GM12878 (cell line): ENCODE measurements around the gene DNAAF3. TPM values are rescaled to one million over a fixed set of nuclear protein-coding genes. Genes with fewer than 3 reads are reported as not detected.

Source experiments
- BHLHE40 ChIP-seq, 2 experiments: fragments of 450-650 bp in 1 of 2; IDR thresholded peaks; 2 replicates each; pipeline ENCODE4 v1.6.1; 2011 to 2017; ENCODE audit warnings: low read depth in 2 of 2, borderline replicate concordance in 1 of 2, improper control_type of control experiment in 1 of 2, low read length in 1 of 2, mild to moderate bottlenecking in 1 of 2
- BMI1 ChIP-seq: fragments of 450-650 bp; IDR thresholded peaks from 2 replicates; pipeline ENCODE4 v1.6.1; 2016; ENCODE audit warnings: mild to moderate bottlenecking, moderate library complexity, borderline replicate concordance
- BRCA1 ChIP-seq: IDR thresholded peaks from 2 replicates; pipeline ENCODE4 v1.6.1; 2011; ENCODE audit warnings: low read depth, low read length, improper control_type of control experiment
- CEBPZ ChIP-seq: fragments of 150-350 bp; IDR thresholded peaks from 2 replicates; pipeline ENCODE4 v1.6.1; 2016; ENCODE audit warnings: low read depth, low read length
- EGR1 ChIP-seq, 2 experiments: IDR thresholded peaks; 1 replicate in 1 of 2; 2 replicates in 1 of 2; pipeline ENCODE4 v1.6.1; 2011 to 2012; ENCODE audit warnings: low read depth in 2 of 2, low read length in 2 of 2, borderline replicate concordance in 1 of 2, mild to moderate bottlenecking in 1 of 2, moderate library complexity in 1 of 2
- ETV6 ChIP-seq, 2 experiments: fragments of 450-650 bp in 1 of 2; IDR thresholded peaks in 1 of 2; conservative IDR thresholded peaks in 1 of 2; 2 replicates each; pipeline ENCODE4 v1.6.1; 2014; ENCODE audit warnings: antibody characterized with exemption in 1 of 2, borderline replicate concordance in 1 of 2, low read depth in 1 of 2, mild to moderate bottlenecking in 1 of 2, moderate library complexity in 1 of 2
- IRF4 ChIP-seq: IDR thresholded peaks from 2 replicates; pipeline ENCODE4 v1.6.1; 2011; ENCODE audit warnings: low read depth, low read length
- KLF5 ChIP-seq: fragments of 450-650 bp; IDR thresholded peaks from 2 replicates; pipeline ENCODE4 v1.6.1; 2014; ENCODE audit warnings: mild to moderate bottlenecking; ENCODE audit not compliant: partially characterized antibody
- MYB ChIP-seq: fragments of 150-350 bp; IDR thresholded peaks from 2 replicates; pipeline ENCODE4 v1.6.1; 2014; ENCODE audit warnings: mild to moderate bottlenecking, low read depth, low read length, borderline replicate concordance
- NFYB ChIP-seq: IDR thresholded peaks from 2 replicates; pipeline ENCODE4 v1.6.1; 2011; ENCODE audit warnings: low read depth, mild to moderate bottlenecking, low read length, improper control_type of control experiment, moderate library complexity; ENCODE audit not compliant: insufficient read depth
- NRF1 ChIP-seq: conservative IDR thresholded peaks from 2 replicates; pipeline ENCODE4 v1.6.1; 2011; ENCODE audit warnings: mild to moderate bottlenecking, low read depth, low read length, improper control_type of control experiment
- POLR2A ChIP-seq: IDR thresholded peaks from 2 replicates; pipeline ENCODE4 v1.6.1; 2011; ENCODE audit warnings: low read depth, mild to moderate bottlenecking, low read length
- RB1 ChIP-seq: fragments of 450-650 bp; formaldehyde crosslinking; IDR thresholded peaks from 2 replicates; pipeline ENCODE4 v1.6.1; 2017; ENCODE audit warnings: mild to moderate bottlenecking, borderline replicate concordance
- RFX5 ChIP-seq: IDR thresholded peaks from 2 replicates; pipeline ENCODE4 v1.6.1; 2011; ENCODE audit warnings: low read depth, low read length, improper control_type of control experiment
- SRF ChIP-seq, 2 experiments: IDR thresholded peaks; 2 replicates each; pipeline ENCODE4 v1.6.1; 2011; ENCODE audit warnings: low read depth in 2 of 2, low read length in 2 of 2, mild to moderate bottlenecking in 1 of 2, moderate library complexity in 1 of 2
- TCF12 ChIP-seq: IDR thresholded peaks from 2 replicates; pipeline ENCODE4 v1.6.1; 2011; ENCODE audit warnings: low read depth, mild to moderate bottlenecking, low read length
- TCF3 ChIP-seq: IDR thresholded peaks from 2 replicates; pipeline ENCODE4 v1.6.1; 2012; ENCODE audit warnings: low read depth, mild to moderate bottlenecking, low read length, borderline replicate concordance; ENCODE audit not compliant: insufficient read depth
- USF1 ChIP-seq: IDR thresholded peaks from 2 replicates; pipeline ENCODE4 v1.6.1; 2011; ENCODE audit warnings: borderline replicate concordance, low read depth, mild to moderate bottlenecking, moderate library complexity, mixed read lengths, low read length; ENCODE audit not compliant: insufficient read depth; ENCODE audit errors: extremely low read length
- ZSCAN29 ChIP-seq: fragments of 450-650 bp; IDR thresholded peaks from 2 replicates; pipeline ENCODE4 v1.6.1; 2017; ENCODE audit warnings: mild to moderate bottlenecking, moderate library complexity
- polyA plus RNA-seq, 11 experiments: library from polyadenylated mRNA; depleted of rRNA in 4 of 11; unstranded in 6 of 11; stranded (reverse) in 5 of 11; fragments of >200 nt; fragmentation: Nextera tagmentation in 4 of 11; fragmentation: Illumina TruSeq in 1 of 11; extraction: Ambion mirVana in 4 of 11; extraction: Trizol in 1 of 11; gene quantifications; 1 replicate in 1 of 11; 2 replicates in 10 of 11; pipeline versions ENCODE4 v1.2.1 to v1.2.3, GENCODE V29; 2011 to 2016; ENCODE audit warnings: inconsistent platforms in 2 of 11, missing spikeins in 2 of 11, low read depth in 1 of 11
- total RNA-seq, 4 experiments: library from RNA; depleted of rRNA in 3 of 4; stranded (reverse); fragments of >200 nt in 3 of 4; fragmentation: Illumina TruSeq in 1 of 4; extraction: Trizol in 1 of 4; gene quantifications; 2 replicates each; pipeline versions ENCODE4 v1.2.1 to v1.2.3, GENCODE V29; 2013 to 2021
- TF ChIP-seq, protein P1 (sequence below): IDR thresholded peaks from 2 replicates; pipeline ENCODE4 v1.6.1; 2011; ENCODE audit warnings: low read depth, low read length, improper control_type of control experiment, borderline replicate concordance
- TF ChIP-seq, protein P2 (sequence below): fragments of 450-650 bp; IDR thresholded peaks from 2 replicates; pipeline ENCODE4 v1.6.1; 2018; ENCODE audit warnings: mild to moderate bottlenecking, low read depth, moderate library complexity; ENCODE audit not compliant: partially characterized antibody

Gene DNAAF3
- total and polyA plus RNA-seq, 10 of the 15 experiments (the other 5 are each of a cell fraction or from before 2014, with no cell fraction given) = not detected

- TF ChIP-seq, protein P1, sequence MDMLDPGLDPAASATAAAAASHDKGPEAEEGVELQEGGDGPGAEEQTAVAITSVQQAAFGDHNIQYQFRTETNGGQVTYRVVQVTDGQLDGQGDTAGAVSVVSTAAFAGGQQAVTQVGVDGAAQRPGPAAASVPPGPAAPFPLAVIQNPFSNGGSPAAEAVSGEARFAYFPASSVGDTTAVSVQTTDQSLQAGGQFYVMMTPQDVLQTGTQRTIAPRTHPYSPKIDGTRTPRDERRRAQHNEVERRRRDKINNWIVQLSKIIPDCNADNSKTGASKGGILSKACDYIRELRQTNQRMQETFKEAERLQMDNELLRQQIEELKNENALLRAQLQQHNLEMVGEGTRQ = peak; percentile 79
- TF ChIP-seq TCF3 = no peak
- no peak for TF ChIP-seq RB1
- TF ChIP-seq BRCA1 = no peak
- no peak for TF ChIP-seq MYB
- TF ChIP-seq ETV6 (conservative IDR thresholded peaks at IDR 0.05 in 1 of 2, IDR thresholded peaks at IDR 0.05 in 1 of 2; ENCODE audit: borderline replicate concordance in 1 of 2, low read depth in 1 of 2) = 0 out of 4 replicates have a peak, but pooled peaks of 1 of the 2 experiments have one; percentile 21
- TF ChIP-seq TCF12 = no peak
- TF ChIP-seq USF1 = peak; percentile 91
- TF ChIP-seq BMI1 = no peak
- no peak for TF ChIP-seq EGR1 (IDR thresholded peaks at IDR 0.05; ENCODE audit: borderline replicate concordance in 1 of 2, low read depth in 2 of 2, low read length in 2 of 2)
- no peak for TF ChIP-seq IRF4
- peak; percentile 75 to 82; a peak in 2 of 4 replicates for TF ChIP-seq SRF (IDR thresholded peaks at IDR 0.05; ENCODE audit: low read depth in 2 of 2, low read length in 2 of 2)
- no peak for TF ChIP-seq CEBPZ
- no peak for TF ChIP-seq NRF1
- no peak for TF ChIP-seq NFYB
- TF ChIP-seq KLF5 = no peak
- TF ChIP-seq, protein P2, sequence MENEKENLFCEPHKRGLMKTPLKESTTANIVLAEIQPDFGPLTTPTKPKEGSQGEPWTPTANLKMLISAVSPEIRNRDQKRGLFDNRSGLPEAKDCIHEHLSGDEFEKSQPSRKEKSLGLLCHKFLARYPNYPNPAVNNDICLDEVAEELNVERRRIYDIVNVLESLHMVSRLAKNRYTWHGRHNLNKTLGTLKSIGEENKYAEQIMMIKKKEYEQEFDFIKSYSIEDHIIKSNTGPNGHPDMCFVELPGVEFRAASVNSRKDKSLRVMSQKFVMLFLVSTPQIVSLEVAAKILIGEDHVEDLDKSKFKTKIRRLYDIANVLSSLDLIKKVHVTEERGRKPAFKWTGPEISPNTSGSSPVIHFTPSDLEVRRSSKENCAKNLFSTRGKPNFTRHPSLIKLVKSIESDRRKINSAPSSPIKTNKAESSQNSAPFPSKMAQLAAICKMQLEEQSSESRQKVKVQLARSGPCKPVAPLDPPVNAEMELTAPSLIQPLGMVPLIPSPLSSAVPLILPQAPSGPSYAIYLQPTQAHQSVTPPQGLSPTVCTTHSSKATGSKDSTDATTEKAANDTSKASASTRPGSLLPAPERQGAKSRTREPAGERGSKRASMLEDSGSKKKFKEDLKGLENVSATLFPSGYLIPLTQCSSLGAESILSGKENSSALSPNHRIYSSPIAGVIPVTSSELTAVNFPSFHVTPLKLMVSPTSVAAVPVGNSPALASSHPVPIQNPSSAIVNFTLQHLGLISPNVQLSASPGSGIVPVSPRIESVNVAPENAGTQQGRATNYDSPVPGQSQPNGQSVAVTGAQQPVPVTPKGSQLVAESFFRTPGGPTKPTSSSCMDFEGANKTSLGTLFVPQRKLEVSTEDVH = no peak
- TF ChIP-seq POLR2A = peak; percentile 36; the same call in 1 of the 2 replicates
- TF ChIP-seq RFX5 = no peak
- no peak; a peak in 1 of 4 replicates for TF ChIP-seq BHLHE40 (IDR thresholded peaks at IDR 0.05; ENCODE audit: borderline replicate concordance in 1 of 2, low read depth in 2 of 2, low read length in 1 of 2)
- TF ChIP-seq ZSCAN29 = no peak
These were observed 50.1 kb downstream of the DNAAF3 start (continued) for GRCh38 chr19:55116232-55116858.
